NCI-H1092 (cell line): ENCODE results near the gene SNCB.
A peak's percentile ranks its signal among the peaks of the same experiment; 100 is the strongest.
"Not testable (repeated sequence)": the region's sequence is repeated elsewhere in the genome, so short reads cannot be mapped to it uniquely, and the experiment has no call there.

ENCODE experiments used
- DNase-seq: peaks from one replicate; lab custom pipeline; 2025; lab: John Stamatoyannopoulos, UW

SNCB gene

GRCh38 chr5:176624142-176624541 is 6.2 kb downstream of the SNCB start:
- no peak for DNase-seq

- no peak for DNase-seq
These were observed 8.7 kb downstream of the SNCB start for GRCh38 chr5:176621661-176622079.

DNA sequence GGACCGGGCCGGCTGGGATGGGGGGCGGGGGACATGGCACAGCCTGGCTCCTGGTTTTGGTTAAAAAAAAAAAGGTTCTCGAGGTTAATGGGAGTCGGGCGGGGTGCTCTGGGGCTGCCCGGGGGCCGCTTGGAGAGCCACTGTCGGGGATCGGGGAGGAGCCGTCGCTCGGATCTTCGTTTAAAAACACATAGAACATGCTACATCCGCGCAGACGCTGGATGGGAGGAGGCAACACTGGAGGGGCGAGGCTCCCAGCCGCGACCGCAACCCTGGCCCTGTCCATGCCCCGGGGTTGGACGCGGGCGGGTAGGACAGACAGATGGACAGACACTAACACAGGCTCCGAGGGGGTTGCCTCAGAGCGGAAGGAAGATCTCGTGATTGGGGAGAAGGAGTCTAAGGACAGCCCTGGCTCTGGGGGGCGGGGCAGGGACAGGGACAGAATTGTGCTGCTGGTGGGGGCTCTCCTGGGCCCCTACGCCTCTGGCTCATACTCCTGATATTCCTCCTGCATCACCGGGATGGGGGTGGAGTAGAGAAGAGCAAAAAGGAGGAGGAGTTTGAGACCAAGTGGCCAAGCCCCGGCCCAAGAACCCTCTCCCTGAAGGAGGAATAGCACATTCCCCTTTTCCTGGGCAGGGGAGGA is 9.9 kb downstream of the SNCB start:
- DNase-seq = no peak

DNA sequence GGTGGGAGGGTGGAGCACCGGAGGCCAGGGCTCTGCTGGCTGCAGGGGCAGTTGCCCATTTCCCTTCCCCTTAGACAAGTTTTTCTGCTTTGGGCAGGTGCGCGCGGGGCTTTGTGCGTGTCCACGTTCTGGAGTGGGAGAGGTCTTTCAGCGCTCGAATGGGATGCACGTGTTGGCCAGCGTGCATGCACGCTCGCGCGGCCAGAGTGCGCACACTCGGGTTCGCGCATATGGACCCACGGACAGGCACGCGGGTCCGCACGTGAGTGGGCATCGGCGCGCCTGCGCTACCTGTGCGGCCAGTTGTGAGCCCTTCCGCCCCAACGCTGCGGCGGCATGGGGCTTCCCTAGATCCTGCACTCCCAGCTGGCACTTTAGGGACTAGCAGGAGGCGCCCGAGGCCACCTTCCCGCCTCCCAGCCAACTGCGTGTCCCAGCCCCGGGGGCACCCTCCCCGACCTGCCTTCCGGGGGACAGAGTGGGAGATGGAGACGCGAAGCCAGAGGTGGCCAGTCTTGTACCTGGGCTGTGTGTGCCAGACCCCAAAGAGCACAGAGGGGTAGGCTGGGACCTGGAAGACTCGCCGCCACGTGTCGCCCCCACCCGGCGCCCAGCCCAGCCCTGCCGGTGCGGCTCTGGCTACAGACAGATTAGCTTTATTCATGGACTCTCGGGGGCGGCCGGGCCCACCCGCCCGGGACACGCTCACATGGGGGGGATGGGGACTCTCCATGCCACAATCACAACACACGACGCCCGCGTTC is 10.6 kb downstream of the SNCB start:
- DNase-seq = no peak

- no peak for DNase-seq
These were observed 11.1 kb downstream of the SNCB start for GRCh38 chr5:176619203-176619568.

GRCh38 chr5:176618783-176619182 is 11.6 kb downstream of the SNCB start:
- DNase-seq = no peak

DNA sequence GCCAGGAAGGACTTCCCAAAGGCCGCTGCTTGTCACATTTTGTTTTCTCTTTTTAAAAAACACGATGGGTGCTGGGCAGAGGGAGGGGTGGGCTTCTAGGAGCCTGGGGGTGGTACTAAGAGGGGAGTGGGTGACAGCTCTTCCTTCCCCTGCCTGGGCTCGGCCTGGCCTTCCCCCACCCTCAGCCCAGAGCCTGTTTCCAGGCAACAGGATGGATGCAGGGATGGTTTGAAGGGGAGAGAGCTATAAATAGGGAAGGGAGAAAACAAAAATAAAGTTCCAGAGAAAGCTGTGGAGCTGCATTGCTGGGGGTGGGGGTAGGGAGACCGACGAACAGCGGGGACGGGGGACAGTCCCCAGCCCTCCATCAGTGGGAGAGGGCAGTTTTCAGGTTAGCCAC is 13.8 kb downstream of the SNCB start:
- DNase-seq = no peak

DNA sequence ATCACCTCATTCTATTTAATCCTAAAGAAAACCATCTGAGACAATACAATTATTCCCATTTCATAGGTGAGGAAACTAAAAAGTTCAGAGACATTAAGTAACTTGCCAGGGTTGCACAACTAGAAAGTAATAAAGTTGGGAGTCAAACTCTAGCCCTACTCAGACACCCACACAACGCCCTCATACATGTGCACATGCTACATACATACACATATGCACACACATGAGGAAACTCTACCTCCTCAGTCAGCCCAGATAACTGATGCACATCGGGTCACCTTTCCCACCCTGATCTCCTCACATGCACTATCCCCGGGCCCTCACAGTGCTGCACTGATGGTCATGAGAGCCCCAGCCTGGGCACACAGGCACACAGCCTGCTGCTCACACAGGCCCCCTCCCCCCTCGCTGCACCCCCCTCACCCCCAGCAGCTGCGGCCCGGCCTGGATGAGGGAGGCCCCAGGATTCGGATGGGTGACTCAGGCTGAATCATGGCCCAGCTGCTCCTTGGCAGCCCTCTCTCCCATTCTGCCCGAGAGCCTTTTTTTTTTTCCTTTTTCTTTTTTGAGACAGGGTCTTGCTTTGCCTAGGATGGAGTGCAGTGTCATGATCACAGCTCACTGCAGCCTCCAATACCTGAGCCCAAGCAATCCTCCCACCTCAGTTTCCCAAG is 15.4 kb downstream of the SNCB start:
- no peak for DNase-seq

DNA sequence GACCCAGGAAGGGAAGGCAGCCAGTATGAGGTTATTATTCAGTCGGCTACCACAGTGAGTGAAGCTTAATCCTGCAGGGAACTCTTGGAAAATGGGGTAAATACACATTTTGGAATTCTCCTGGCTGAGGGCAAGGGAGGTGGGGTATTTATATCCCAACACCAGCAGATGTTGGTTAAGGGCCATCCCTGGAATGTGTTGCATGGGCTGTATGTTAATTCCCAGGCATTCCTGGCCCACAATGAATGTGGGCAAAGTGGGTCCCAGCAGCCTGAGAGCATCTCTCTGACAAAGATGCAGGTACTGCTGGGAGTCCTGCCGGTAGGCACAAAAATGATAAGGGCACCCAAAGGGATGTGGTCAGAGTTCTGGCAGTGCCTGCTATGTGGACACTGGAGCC is 17.5 kb downstream of the SNCB start:
- DNase-seq = no peak

DNA sequence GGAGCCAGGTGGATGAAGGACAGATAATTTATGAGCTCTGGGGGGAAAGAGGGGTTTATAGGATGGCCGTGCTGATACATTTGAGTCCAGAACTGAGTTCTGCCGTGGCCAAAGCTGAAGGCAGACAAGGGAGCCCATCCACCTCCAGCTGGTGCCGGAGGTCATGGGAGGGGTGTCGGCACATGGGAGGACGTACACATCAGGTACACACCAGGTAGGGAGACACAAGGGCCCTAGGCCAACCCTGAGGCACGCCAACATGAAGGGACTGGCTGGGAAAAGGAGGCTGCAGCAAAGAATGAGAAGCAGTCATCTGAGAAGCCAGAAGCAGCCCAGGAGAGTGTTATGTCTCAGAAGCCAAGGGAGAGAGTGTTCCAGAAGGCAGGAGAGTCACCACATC is 18.3 kb downstream of the SNCB start:
- DNase-seq = no peak

DNA sequence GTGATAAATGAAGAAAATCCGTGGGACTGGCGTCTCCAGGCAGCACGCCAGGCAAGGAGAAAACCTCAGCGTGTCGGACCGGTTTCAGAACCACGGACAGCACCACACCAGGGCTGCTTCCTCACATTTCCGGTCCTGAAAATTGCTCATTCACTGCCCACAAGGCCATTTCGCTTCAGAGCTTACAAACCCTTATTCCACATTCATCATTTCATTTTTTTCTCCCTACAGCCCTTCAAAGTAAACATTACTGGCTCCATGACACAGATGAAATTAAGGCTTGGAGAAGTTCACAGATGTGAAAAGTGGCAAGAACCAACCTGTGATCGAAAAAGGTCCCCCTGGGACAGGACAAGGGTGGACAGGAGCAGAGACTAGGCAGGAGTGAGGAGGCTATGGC is 18.9 kb downstream of the SNCB start:
- no peak for DNase-seq

- peak; percentile 6 for DNase-seq
These were observed 19.9 kb downstream of the SNCB start for GRCh38 chr5:176610435-176610773.

DNA sequence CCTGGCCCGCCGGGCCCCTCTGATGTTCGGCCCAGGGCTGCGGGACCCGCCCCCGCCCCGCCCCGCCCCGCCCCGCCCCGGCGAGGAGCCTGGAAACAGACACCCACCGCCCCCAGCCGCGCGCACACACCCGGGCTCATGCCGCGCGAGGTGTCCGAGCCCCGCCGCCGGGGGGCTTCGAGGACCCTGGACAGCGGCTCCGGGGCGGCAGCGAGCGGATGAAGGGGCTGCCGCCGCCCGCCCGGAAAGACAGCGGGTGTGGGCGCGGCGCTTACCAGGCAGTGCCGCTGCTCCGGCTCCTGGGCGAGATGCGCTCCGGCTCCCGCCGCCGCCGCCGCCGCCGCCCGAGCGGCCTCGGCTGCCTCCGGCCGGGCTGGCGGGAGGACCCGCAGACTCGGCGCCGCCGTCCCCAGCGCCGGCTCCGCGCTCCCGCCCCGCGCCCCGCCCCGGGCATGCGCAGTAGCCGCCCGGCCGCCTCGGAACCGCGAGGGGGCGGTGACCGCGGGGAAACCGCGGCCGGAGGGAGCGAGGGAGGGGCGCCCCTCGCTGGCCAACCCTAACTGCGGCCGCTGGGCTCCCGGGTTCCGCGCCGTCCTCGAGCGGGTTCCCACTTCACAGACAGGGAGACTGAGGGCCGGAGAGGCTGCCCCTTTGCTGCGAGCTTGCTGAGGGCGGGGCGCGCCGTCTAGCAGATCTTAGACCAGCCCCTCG is 20.5 kb downstream of the SNCB start, which contains the start of gene GPRIN1:
Gene GPRIN1, minus strand, starts transcription at position 433 of the 711 bp plus-strand sequence. CDS start 10,322 bp downstream, outside the sequence.
- DNase-seq = peak; percentile 61

DNA sequence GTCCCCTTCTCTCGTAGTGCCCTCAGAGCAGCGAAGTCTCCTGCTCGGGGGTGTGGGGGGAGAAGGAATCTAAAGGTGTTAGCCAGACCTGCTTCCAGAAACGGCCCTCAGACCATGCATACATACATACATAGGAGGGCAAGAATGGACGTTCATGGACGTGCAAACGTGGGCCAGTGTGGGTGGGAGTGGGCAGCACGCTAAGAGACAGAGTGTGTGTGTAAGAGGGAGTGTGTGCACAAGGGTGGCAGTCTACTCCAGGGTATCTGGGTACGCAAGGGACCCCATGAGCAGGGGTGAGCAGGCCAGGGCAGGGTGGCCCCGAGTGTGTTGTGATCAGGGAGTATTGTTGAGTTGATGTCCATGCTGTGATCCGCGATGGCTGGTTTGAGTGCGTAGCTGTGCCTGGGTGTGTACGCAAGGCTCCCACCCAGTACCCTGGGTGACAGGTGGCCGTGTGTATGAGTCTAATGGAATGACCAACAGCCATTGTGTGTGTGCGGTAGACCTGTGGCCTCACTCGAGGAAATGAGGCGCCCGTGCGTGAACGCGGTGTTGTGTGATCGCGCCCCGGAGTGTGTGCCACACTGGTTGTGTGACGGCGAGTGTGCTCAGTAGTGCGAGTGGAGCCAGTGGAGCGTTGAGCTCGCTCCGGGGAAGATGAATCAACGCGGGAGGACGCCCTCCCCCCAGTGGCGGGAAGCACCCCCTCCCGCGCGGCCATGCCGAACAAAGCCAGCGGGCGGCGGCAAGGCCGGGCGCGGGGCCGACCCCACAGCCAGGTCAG is 21.2 kb downstream of the SNCB start:
- DNase-seq = no peak

DNA sequence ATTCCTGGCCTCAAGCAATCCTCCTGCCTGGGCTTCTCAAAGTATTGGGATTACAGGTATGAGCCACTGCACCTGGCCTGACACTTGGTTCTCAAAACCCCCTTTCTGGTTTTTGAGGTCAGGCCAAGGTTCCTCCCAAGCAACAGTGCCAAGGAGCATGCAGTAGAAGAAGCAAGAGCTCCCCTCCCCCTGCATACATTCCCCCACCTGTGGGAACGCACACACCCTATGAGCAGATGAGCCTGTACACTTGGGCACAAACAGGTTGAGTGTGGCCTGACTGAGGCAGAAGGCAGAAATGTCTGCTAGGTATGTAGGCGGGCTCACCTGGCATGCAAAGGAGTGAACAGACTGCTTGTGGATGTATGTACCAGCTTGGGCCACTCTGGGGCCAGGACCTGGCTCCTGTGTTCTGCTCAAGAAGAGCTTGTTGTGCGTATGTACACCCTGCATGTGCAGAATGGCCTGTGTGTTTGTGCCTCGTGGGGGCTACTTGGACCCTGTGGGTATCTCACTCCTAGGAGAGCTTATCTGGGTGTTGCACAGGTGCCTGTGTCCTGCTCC is 22.1 kb downstream of the SNCB start:
- no peak for DNase-seq

- no peak for DNase-seq
These were observed 23.5 kb downstream of the SNCB start for GRCh38 chr5:176606875-176607274.

DNA sequence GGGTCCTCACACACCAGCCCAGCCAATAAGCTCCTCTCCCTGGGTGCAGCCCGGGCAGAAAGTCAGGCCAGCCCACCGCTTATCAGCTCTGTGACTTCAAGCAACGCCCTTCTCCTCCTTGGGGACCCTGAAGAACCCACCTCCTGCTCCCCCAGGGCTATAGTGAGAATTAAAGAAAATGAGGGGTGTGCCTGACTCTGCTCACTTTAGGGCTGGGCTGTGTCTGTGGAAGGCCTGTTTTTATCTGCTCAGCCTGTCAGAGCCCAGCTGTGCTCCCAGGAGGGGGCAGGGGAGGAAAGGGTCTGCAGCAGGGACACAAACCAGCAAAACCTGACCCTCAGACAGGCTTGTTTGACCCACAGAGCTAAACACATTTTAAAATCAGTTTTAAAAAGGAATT is 24.3 kb downstream of the SNCB start:
- DNase-seq = no peak

DNA sequence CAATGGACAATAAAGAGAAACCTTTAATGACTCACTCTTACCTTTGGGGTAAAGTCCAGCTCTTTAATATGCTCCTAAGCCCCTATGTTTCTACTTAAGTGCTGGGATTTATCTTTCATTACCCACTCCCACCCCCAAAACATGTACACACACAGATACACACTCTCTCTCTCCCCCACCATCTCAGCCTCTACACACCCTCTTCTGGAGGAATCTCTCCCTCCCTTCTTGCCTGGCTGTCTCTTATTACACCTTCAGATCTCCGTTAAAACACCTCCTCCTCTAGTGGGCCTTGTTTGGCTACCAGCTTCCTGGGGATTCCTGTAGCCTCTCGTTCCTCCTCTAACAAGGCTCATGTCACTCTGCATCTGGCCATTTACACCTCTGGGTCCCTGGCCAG is 27.2 kb downstream of the SNCB start:
- no peak for DNase-seq

- DNase-seq = no peak
These were observed 28.3 kb downstream of the SNCB start for GRCh38 chr5:176601901-176602482.

DNA sequence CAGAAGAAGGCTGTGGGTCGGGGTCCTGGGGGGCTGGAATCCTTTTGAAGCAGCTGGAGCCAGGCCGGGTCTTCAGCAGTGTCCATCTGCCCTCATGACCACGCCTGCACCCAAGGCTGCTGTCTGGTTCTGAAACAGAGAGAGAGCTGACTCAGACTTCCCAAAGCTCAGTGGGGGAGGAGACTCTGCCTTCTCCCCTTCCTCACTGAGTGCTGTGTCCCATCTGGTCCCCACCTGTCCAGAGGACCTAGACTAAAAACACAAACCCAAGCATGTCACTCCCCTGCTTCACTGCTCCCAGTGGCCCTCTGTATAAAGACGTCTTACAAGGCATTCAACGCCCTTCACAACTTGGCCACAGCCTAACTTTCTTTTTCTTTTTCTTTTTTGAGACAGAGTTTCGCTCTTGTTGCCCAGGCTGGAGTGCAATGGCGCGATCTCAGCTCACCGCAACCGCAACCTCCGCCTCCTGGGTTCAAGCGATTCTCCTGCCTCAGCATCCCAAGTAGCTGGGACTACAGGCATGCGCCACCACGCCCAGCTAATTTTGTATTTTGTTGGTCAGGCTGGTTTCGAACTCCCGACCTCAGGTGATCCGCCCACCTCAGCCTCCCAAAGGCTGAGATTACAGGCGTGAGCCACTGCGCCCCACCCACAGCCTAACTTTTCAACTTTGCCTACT is 30.4 kb downstream of the SNCB start:
- not testable (repeated sequence) for DNase-seq
